CD4-positive, alpha-beta T cell treated with Interferon gamma for 1 hour (primary cell): ENCODE results near the gene CTSA.

Source experiments
- DNase-seq: peaks from one replicate; pipeline ENCODE4 v3.0.0-alpha.2; 2020

Gene CTSA

GRCh38 chr20:45940469-45940868 lies 49.3 kb downstream of the CTSA start:
- no peak for DNase-seq

GRCh38 chr20:45943613-45944012 lies 52.5 kb downstream of the CTSA start:
- no peak for DNase-seq

DNA sequence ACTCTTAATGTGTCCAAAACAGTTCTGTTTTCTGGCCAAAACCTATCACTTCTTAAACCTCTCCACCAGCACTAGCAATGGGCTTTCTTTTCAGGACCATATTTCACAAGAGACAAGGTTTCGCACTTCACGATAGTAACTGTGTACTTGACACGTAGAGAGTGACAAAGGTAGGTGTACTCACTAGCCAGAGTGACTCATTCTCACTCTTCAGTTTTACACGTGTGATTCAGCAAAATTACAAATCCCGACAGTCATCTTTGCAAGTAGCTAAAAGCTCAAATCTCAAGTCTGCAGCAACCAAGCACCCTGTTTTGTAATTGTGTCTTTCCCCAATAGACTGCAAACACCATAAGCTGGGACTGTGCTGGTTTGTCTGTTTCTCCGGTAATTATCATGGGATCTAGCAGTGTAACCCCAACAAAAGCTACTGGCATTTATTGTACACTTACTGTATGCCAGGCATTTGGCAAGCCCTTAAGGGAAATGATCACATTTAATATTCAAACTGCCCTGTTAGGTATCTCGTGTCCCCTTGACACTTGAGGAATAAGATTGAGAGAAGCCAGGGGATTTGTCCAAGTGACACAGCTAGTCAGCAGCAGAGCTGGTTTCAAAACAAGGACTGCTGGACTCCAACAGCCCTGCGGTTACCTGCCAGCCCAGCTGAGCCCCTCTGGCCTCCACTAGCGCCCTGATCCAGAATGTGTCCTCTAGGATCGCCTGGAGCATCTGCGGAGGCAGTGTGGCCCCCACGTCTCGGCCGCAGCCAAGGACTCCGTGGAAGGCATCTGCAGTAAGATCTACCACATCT lies 53.2 kb downstream of the CTSA start:
- DNase-seq, result no peak

DNA sequence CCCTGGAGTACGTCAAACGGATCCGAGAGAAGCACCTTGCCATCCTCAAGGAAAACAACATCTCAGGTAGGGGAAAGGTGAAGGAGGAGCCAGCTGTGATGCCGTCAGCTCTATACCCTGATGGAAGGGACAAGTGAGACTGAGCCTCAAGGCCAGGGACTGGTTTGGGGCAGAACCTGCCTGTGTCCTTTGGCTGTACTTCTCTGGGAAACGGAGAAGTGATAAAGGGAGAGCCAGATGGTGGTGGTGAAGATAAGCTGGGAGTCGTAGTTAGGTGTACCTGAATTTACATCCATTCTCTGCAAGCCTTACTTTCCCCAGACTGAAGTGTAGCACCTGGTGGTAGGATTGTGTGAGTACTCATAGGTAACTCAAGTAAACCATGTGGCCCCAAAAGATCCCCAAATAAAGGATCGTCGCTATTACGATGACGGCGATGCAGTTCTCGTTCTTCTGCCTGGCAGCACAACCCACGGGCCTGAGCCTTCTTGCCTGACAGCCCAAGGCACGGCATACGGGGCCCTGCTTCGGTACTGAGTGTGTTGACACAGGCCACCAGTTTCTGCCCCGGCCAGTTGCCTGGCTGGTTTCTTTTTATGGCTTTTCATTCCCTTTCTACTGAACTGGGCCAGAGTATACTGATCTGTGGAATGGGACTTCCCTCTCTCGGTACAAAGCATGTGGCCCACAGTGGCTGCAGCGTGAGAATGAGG lies 54.0 kb downstream of the CTSA start:
- DNase-seq, result no peak

DNA sequence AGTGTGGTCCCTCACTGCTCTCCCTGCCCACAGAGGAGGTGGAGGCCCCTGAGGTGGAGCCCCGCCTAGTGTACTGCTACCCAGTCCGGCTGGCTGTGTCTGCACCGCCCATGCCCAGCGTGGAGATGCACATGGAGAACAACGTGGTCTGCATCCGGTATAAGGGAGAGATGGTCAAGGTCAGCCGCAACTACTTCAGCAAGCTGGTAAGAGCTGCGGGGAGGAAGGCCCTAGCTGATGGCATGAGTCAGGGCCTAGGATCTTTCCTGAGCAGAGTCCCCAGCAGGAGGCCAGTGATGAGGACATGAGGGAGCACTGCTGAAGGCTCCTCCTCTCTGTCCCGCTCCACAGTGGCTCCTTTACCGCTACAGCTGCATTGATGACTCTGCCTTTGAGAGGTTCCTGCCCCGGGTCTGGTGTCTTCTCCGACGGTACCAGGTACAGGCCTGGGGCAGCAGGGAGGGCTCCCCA lies 54.6 kb downstream of the CTSA start:
- peak; percentile 32 for DNase-seq

GRCh38 chr20:45946149-45946970 lies 55.2 kb downstream of the CTSA start:
- peak; percentile 78 for DNase-seq

DNA sequence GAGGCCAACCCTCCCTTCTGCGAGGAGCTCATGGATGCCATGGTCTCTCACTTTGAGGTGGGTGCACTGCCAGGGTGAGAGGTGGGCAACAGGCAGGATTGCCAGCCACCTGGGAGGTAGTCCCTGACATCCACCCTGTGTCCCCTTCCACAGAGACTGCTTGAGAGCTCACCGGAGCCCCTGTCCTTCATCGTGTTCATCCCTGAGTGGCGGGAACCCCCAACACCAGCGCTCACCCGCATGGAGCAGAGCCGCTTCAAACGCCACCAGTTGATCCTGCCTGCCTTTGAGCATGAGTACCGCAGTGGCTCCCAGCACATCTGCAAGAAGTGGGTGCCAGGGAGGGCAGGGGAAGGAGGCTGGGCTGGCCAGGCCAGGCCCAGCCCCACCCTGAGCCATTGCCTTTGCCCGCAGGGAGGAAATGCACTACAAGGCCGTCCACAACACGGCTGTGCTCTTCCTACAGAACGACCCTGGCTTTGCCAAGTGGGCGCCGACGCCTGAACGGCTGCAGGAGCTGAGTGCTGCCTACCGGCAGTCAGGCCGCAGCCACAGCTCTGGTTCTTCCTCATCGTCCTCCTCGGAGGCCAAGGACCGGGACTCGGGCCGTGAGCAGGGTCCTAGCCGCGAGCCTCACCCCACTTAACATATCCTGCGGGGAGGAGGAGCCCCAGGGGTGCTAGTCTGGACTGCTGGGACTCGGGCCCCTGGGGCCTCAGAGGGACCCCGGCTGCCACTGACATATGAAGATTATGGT lies 56.2 kb downstream of the CTSA start:
- no peak for DNase-seq

DNA sequence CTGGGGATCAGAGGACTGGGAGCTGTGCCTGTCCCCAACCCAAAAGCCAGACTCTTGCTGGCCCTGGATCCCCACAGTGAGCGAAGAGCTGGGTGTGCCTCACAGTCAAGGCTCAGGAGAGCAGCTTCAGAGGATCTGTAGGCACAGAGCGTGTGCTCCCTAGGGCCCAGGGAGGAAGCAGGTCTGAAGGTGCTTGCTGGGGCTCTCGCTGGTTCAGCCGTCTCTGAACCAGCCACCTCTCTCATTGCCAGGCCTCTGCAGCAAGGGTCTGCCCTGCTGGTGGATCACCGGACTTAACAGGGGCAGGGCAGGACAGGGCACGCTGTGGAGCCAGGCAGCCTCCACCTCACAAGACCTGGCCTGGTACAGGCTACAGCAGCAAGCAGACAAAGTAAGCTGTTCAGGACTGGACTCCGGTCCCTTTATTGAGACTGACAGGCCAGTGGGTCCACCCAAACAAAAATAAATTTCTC lies 57.2 kb downstream of the CTSA start:
- no peak for DNase-seq
